ENCODE measurements around the gene OR3A3. TPM values are rescaled to one million over a fixed set of nuclear protein-coding genes. Genes with fewer than 3 reads are reported as not detected.

The OR3A3 gene
- total RNA-seq = not detected in 2 replicates

GRCh38 chr17:3411070-3411469 is at the start of gene OR3A3:
Gene OR3A3, plus strand, starts transcription at chr17:3411370.

GRCh38 chr17:3385869-3386816 is 25.0 kb upstream of the OR3A3 start, which contains the start of gene OR3A2:
Gene OR3A2, minus strand, starts transcription at chr17:3386308.

GRCh38 chr17:3398310-3398709 is 12.9 kb upstream of the OR3A3 start, which contains the start of gene OR1E1:
Gene OR1E1, minus strand, starts transcription at chr17:3398410. Its CDS starts 0 bp downstream, at chr17:3398410.

GRCh38 chr17:3433741-3434140 is 22.6 kb downstream of the OR3A3 start, which contains the start of gene OR1E2:
Gene OR1E2, minus strand, starts transcription at chr17:3433841. Its CDS starts 0 bp downstream, at chr17:3433841.

GRCh38 chr17:3471599-3471998 is 60.4 kb downstream of the OR3A3 start, which contains the start of gene SPATA22:
Gene SPATA22, minus strand, starts transcription at chr17:3471819. Its CDS starts 2,494 bp downstream, at chr17:3469325.

Small RNAs within 50 kb of the gene (small RNA-seq; reads per million reads assigned to genes)
- not detected for gene OR1AC1P

Other genes starting within 250 kb of the OR3A3 start
- gene OR1A2, start 213.9 kb upstream of the OR3A3 start, total RNA-seq = not detected in 2 replicates
- not detected in 2 replicates for gene OR1A1, start 203.7 kb upstream of the OR3A3 start, total RNA-seq
- under 0.01 and 0.20 TPM in 2 replicates for gene OR3A1, start 113.0 kb upstream of the OR3A3 start, total RNA-seq
- gene OR3A2, start 25.1 kb upstream of the OR3A3 start, total RNA-seq = 0.73 and 0.98 TPM in 2 replicates
- gene OR1E1, start 13.0 kb upstream of the OR3A3 start, total RNA-seq = not detected in 2 replicates
- gene OR1E2, start 22.5 kb downstream of the OR3A3 start, total RNA-seq = not detected in 2 replicates
- gene SPATA22, start 60.4 kb downstream of the OR3A3 start, total RNA-seq = 0.78 and 1.1 TPM in 2 replicates
- 0.98 and 1.1 TPM in 2 replicates for gene ASPA, start 64.6 kb downstream of the OR3A3 start, total RNA-seq
- 1.1 and 1.4 TPM in 2 replicates for gene TRPV3, start 146.4 kb downstream of the OR3A3 start, total RNA-seq
- gene TRPV1, start 198.0 kb downstream of the OR3A3 start, total RNA-seq = 1.4 and 1.5 TPM in 2 replicates
- 16.9 and 17.2 TPM in 2 replicates for gene SHPK, start 224.9 kb downstream of the OR3A3 start, total RNA-seq
- 19.8 and 21.7 TPM in 2 replicates for gene CTNS, start 225.4 kb downstream of the OR3A3 start, total RNA-seq

All from subcutaneous preadipocyte (primary cell).